Small intestine (tissue), 7 donors: ENCODE data around the gene GREB1. TPM values are rescaled to one million over a fixed set of nuclear protein-coding genes. Genes with fewer than 3 reads are reported as not detected.

Experiments used
- DNase-seq, 2 donors: peaks; one replicate each; pipeline versions ENCODE4 v3.0.0 to v3.0.0-alpha.2; 2013
- FAIRE-seq: peaks from 2 replicates; lab custom pipeline; 2012; peaks lifted over from hg19 to GRCh38; lab: Jason Lieb, UNC
- H3K27ac ChIP-seq, 3 donors: one replicate each; pipeline ENCODE4 v1.5.1; 2013; ENCODE audit warnings: low read length in 2 of 3, mild to moderate bottlenecking in 2 of 3, control low read depth in 1 of 3, inconsistent platforms in 1 of 3, low read depth in 1 of 3, moderate library complexity in 1 of 3
- H3K27me3 ChIP-seq, 3 donors: one replicate each; pipeline ENCODE4 v1.6.1; 2013; ENCODE audit warnings: low read length in 3 of 3, inconsistent platforms in 1 of 3; ENCODE audit not compliant: control insufficient read depth in 3 of 3, insufficient read depth in 3 of 3
- H3K36me3 ChIP-seq, 3 donors: one replicate each; pipeline ENCODE4 v1.6.1; 2013; ENCODE audit warnings: low read length in 3 of 3, inconsistent platforms in 1 of 3, low read depth in 1 of 3, mild to moderate bottlenecking in 1 of 3, moderate library complexity in 1 of 3; ENCODE audit not compliant: control insufficient read depth in 3 of 3, insufficient read depth in 2 of 3
- H3K4me1 ChIP-seq, 3 donors: one replicate each; pipeline ENCODE4 v1.6.1; 2013; ENCODE audit warnings: low read length in 2 of 3, inconsistent platforms in 1 of 3, low read depth in 1 of 3, mild to moderate bottlenecking in 1 of 3, moderate library complexity in 1 of 3; ENCODE audit not compliant: control insufficient read depth in 3 of 3, insufficient read depth in 2 of 3
- H3K4me3 ChIP-seq, 3 donors: one replicate each; pipeline ENCODE4 v1.5.1; 2013; ENCODE audit warnings: low read length in 3 of 3, control low read depth in 1 of 3, inconsistent platforms in 1 of 3, low read depth in 1 of 3, mild to moderate bottlenecking in 1 of 3, moderate library complexity in 1 of 3
- H3K9me3 ChIP-seq, 2 donors: one replicate each; pipeline ENCODE4 v1.6.1; 2013; ENCODE audit warnings: low read depth in 1 of 2, low read length in 1 of 2; ENCODE audit not compliant: control insufficient read depth in 2 of 2, insufficient read depth in 1 of 2
- WGBS, 3 donors: extraction: QIAGEN DNeasy Blood & Tissue Kit; methylation state at CpG; one replicate each; pipeline ENCODE4 v1.1.7; 2013; 5-methylcytosine and 5-hydroxymethylcytosine counted together
- polyA plus RNA-seq, 4 donors: library from polyadenylated mRNA; stranded (reverse) in 3 of 4; unstranded in 1 of 4; fragments of 200-250 nt in 3 of 4; fragments of 120-200 nt in 1 of 4; gene quantifications; one replicate each; pipeline versions ENCODE4 v1.2.1 to v1.2.3, GENCODE V29; 2013
- donor health status: healthy with polysubstance abuse.
- donor health status: control.
- donor health status: control.
- donor health status: Bipolar disorder and iron deficiency.
- donor health status: healthy.

GREB1 gene
- polyA plus RNA-seq, 4 donors, result 0.76 to 1.8 (median 1.4) TPM; not detected in 1

DNA sequence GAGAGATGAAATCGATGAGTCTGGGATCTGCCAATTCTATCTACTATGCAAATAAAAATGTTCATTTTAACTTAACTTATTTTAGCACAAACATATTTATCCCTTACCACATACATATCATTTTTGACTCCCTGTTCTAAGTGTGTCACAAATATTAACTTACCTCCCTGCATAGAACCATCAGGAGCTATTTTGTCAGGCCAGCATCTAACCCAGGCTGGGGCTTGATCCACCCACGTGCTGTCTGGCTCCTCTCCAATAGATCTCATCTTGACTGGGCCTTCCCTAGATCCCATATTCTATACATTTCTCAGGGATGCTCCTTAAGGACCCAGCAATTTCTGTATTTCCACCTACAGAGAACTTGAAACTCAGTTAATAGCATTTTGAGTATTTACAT is 115.2 kb downstream of the GREB1 start:
- H3K4me1 ChIP-seq, result no peaks in the 10 kb centered on the region
- H3K27me3 ChIP-seq, result no peaks in the 10 kb centered on the region
- H3K4me3 ChIP-seq, result no peak overlapping the region
- 46 to 65% (median 64%) methylated on average over 2 of the region's 2 CpGs for WGBS, 3 donors
- DNase-seq (no peak), FAIRE-seq (no peak)
- no peak overlapping the region for H3K27ac ChIP-seq
- no peaks in the 10 kb centered on the region for H3K36me3 ChIP-seq
- no peaks in the 10 kb centered on the region for H3K9me3 ChIP-seq

DNA sequence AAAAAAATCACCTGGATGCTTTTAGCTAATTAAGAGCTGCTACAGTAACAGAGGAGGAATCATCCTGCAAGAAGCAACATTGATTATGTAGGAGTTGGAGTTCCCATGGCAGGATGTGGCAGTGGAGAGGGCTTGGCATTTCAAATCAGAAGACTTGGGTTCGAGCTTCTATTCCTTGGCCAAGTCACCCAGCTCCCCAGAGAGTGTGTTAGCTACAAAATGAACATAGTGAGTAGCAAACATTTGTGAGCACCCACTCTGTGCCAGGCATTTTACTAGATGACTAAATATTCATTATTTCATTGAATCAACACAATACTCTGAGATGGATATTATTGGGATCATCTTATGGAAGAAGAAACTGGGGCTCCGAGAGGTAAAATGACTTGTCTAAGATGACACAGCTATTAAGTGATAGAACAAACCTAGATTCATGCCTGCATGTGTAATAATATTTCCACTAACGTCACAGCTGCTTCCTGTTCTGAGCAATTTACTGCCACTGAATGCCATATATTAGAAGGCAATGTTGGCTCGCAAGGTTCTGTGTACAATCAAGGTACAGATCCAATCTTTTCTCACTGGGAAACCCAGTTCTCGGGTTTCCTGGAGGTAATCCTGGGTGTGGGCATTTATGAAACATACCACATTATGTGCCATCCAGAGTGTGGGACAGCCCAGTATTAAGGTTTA is 118.2 kb downstream of the GREB1 start:
- no peaks in the 10 kb centered on the region for H3K27me3 ChIP-seq
- FAIRE-seq (no peak), DNase-seq (no peak)
- 54 to 68% (median 58%) methylated on average over 5 of the region's 5 CpGs for WGBS, 3 donors
- H3K27ac ChIP-seq, result no peak overlapping the region
- no peaks in the 10 kb centered on the region for H3K9me3 ChIP-seq
- H3K36me3 ChIP-seq, result no peaks in the 10 kb centered on the region
- no peaks in the 10 kb centered on the region for H3K4me1 ChIP-seq
- no peak overlapping the region for H3K4me3 ChIP-seq

DNA sequence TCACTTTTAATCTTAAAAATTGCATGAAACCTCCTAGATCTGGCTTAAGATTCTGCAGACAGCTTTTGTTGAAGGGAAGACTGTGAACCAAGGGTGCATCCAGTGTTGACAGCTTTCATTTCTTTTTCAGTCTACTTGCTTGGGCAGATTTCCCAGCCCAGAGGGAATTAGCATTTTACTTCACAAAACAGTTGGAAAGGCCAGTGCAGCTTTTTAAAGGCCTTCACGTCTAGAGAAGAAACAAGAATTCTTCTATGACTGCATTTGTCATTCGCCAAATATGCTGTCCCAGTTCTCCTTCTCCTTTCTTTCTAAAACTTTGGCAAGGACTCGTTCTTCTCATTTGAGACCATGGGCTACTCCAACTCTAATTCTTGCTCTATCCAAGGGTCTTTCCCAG is 118.7 kb downstream of the GREB1 start:
- no peak for DNase-seq
- Histone ChIP-seq H3K27me3 (no peaks in the 10 kb centered on the region), H3K9me3 (no peaks in the 10 kb centered on the region), H3K27ac (no peak overlapping the region), H3K36me3 (no peaks in the 10 kb centered on the region), H3K4me1 (no peaks in the 10 kb centered on the region), H3K4me3 (no peak overlapping the region)
- no peak for FAIRE-seq
- WGBS, 3 donors, result 59 to 62% (median 60%) methylated on average over 3 of the region's 3 CpGs

DNA sequence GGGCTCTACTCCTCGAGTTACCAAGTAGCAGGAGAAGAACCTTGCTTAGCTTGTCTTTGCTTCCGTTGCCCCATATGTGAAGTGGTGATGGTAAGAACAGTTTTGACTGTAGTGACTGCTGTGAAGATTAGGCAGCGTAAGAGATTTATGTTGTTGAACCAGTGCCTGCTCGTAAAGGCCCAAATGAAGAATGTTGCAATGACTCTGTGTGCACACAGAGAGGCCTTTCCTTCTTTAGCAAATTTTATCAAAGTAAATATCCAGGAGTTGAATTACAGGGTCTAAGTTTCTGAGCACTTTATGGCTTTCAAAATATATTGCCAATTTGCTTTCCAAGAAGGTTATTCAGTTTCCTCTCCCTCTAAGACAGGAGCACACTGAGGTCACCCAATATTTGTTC is 121.7 kb downstream of the GREB1 start:
- WGBS, 3 donors, result 70 to 73% (median 73%) methylated on average over 4 of the region's 4 CpGs

DNA sequence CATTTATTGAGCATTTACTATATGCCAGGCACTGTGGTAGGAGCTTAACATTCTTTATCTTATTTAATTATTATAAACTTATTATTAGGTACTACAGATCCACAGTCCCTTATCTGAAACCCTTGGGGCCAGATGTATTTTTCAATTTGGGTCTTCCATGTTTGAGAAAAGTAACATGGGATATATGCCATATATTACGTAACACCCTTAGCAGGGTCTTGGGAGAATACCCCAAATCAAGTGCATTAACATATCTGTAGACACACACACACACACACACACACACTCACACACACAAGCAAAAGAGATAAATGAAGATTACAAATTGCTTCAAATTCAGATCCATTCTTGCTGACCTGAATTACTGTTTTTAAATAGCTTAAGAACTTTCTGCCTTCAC is 122.4 kb downstream of the GREB1 start:
- Histone ChIP-seq H3K9me3 (no peaks in the 10 kb centered on the region), H3K27ac (no peak overlapping the region), H3K4me1 (no peaks in the 10 kb centered on the region), H3K4me3 (no peak overlapping the region), H3K36me3 (no peaks in the 10 kb centered on the region), H3K27me3 (peaks cover 0 to 6% (median 0%) of the 10 kb centered on the region in 3 donors)
- no peak for DNase-seq
- no peak for FAIRE-seq
- WGBS, 3 donors, result 88 to 93% (median 90%) methylated on average over 1 of the region's 1 CpG

More for the DNA sequence above, 121.7 kb downstream of the GREB1 start:
- H3K9me3 ChIP-seq, result no peaks in the 10 kb centered on the region
- H3K4me3 ChIP-seq, result no peak overlapping the region
- no peak overlapping the region for H3K27ac ChIP-seq
- H3K4me1 ChIP-seq, result no peaks in the 10 kb centered on the region
- H3K27me3 ChIP-seq, result peaks cover 0 to 6% (median 0%) of the 10 kb centered on the region in 3 donors
- no peaks in the 10 kb centered on the region for H3K36me3 ChIP-seq
- no peak for FAIRE-seq
- no peak for DNase-seq

DNA sequence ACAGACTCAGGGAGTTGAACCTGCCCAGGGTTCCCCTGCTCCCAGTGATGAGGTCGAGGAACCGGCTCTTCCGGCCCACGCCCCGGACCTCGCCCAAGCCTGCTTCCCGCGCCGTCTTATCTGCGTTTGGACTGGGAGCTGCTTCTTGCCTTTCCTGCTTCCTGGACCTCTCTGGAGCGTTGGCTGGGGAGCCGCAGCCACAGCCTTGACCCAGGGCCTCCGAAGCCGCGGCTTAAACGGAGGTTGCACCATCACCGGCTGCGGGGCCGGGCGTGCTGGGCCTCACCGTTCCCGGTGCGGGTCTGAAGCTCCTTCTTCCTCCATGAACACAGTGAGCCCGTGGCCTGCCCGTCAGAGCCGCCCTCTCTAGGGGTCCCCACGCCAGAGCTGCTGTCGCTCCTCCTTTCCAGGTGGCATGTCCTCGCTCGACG is 122.8 kb downstream of the GREB1 start:
- FAIRE-seq (no peak), DNase-seq (peak; percentile 29 to 44)
- Histone ChIP-seq H3K27me3 (peaks cover 0 to 6% (median 0%) of the 10 kb centered on the region in 3 donors), H3K9me3 (no peaks in the 10 kb centered on the region), H3K27ac (no peak overlapping the region), H3K36me3 (no peaks in the 10 kb centered on the region), H3K4me1 (no peaks in the 10 kb centered on the region), H3K4me3 (no peak overlapping the region)
- WGBS, 3 donors, result 35 to 63% (median 41%) methylated on average over 31 of the region's 31 CpGs

DNA sequence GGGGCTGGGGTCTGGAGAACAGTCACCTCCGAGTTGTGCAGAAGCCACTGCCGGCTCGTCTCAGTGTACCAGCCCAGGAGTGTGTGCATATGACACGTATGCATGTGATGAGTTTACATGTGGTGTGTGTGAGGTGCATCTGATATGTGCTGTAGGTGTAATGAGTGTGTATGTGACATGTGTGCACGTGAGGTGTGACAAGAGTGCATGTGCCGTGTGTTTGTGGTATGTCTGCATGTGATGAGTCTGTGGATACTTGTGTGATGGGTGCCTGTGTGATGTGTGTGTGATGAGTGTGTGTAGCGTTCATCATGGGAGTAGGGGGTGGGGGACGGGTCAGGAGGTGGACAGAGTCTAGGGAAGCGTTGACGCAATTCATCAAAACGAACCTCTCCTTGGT is 123.3 kb downstream of the GREB1 start:
- 82 to 90% (median 84%) methylated on average over 10 to 11 of the region's 11 CpGs for WGBS, 3 donors
- no peak for DNase-seq
- Histone ChIP-seq H3K36me3 (no peaks in the 10 kb centered on the region), H3K9me3 (peaks cover 0 to 2% of the 10 kb centered on the region in 2 donors), H3K27me3 (peaks cover 0 to 6% (median 0%) of the 10 kb centered on the region in 3 donors), H3K4me1 (no peaks in the 10 kb centered on the region), H3K4me3 (no peak overlapping the region), H3K27ac (no peak overlapping the region)
- FAIRE-seq, result no peak

DNA sequence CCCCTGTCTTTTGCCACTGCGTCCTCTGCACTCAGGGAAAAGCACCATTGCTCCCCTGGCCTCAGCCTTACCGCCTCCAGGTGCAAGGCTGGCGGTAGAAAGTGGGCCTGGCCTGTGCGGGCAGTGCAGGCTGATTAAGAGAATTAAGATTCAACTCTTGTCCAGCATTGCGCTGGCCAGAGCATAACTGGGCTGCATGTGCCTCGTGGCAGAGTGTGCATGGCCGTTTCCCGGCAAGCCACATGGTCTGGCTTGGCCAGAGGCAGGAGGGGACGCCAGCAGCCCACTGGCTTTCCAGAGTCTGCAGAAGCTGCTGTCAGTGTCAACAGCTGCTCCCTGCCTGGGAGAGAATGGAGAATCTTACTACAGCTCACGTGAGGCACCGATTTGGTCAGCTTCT is 123.8 kb downstream of the GREB1 start:
- WGBS, 3 donors, result 77 to 88% (median 80%) methylated on average over 11 of the region's 11 CpGs
- Histone ChIP-seq H3K27ac (no peak overlapping the region), H3K4me1 (no peaks in the 10 kb centered on the region), H3K4me3 (no peak overlapping the region), H3K9me3 (peaks cover 0 to 3% of the 10 kb centered on the region in 2 donors), H3K36me3 (no peaks in the 10 kb centered on the region), H3K27me3 (peaks cover 0 to 6% (median 0%) of the 10 kb centered on the region in 3 donors)
- FAIRE-seq (no peak), DNase-seq (no peak)
